Osteocyte (in vitro differentiated cells): ENCODE data around the gene CADPS. TPM values are rescaled to one million over a fixed set of nuclear protein-coding genes. Genes with fewer than 3 reads are reported as not detected.

Experiments
- DNase-seq: peaks from one replicate; pipeline ENCODE4 v3.0.0; 2021; ENCODE audit warnings: mixed read lengths; ENCODE audit not compliant: unreplicated experiment; ENCODE audit errors: extremely low spot score
- H3K27ac Mint-ChIP-seq: one replicate; pipeline ENCODE4 v1.8.0; 2021; ENCODE audit warnings: mild to moderate bottlenecking, mixed read lengths; ENCODE audit not compliant: unreplicated experiment
- H3K27me3 Mint-ChIP-seq: one replicate; pipeline ENCODE4 v1.8.0; 2021; ENCODE audit warnings: mixed read lengths; ENCODE audit not compliant: unreplicated experiment
- H3K36me3 Mint-ChIP-seq: one replicate; pipeline ENCODE4 v1.8.0; 2021; ENCODE audit warnings: mixed read lengths; ENCODE audit not compliant: unreplicated experiment
- H3K4me1 Mint-ChIP-seq: one replicate; pipeline ENCODE4 v1.8.0; 2021; ENCODE audit warnings: mixed read lengths; ENCODE audit not compliant: unreplicated experiment
- H3K4me3 Mint-ChIP-seq: one replicate; pipeline ENCODE4 v1.8.0; 2021; ENCODE audit warnings: mild to moderate bottlenecking, moderate library complexity, mixed read lengths; ENCODE audit not compliant: unreplicated experiment
- H3K9me3 Mint-ChIP-seq: one replicate; pipeline ENCODE4 v1.8.0; 2021; ENCODE audit warnings: mixed read lengths; ENCODE audit not compliant: unreplicated experiment
- CTCF ChIP-seq: fragments of 200-600 bp; sonication (generic); IDR thresholded peaks from 2 replicates; pipeline ENCODE4 v1.5.0; 2021; ENCODE audit warnings: antibody characterized with exemption, mild to moderate bottlenecking, moderate library complexity
- total RNA-seq: library from RNA; stranded (reverse); gene quantifications from 2 replicates; pipeline ENCODE4 v1.2.1, GENCODE V29; 2021

Gene CADPS
- total RNA-seq, 1 donor from 2014 or later = not detected

- no peaks in the 10 kb centered on the region for H3K9me3 Mint-ChIP-seq
- H3K27me3 Mint-ChIP-seq = no peaks in the 10 kb centered on the region
- no peak for TF ChIP-seq CTCF
- H3K4me3 Mint-ChIP-seq = no peak overlapping the region
- no peak overlapping the region for H3K27ac Mint-ChIP-seq
- DNase-seq = no peak
- H3K36me3 Mint-ChIP-seq = no peaks in the 10 kb centered on the region
- no peaks in the 10 kb centered on the region for H3K4me1 Mint-ChIP-seq
Measured at GRCh38 chr3:62859203-62859791, 15.9 kb downstream of the CADPS start.

GRCh38 chr3:62845996-62846395, 29.2 kb downstream of the CADPS start:
- Mint-ChIP-seq H3K27me3 (no peaks in the 10 kb centered on the region), H3K9me3 (peaks cover 12% of the 10 kb centered on the region), H3K4me3 (no peak overlapping the region), H3K27ac (no peak overlapping the region), H3K36me3 (no peaks in the 10 kb centered on the region), H3K4me1 (no peaks in the 10 kb centered on the region)
- TF ChIP-seq CTCF = no peak
- DNase-seq = no peak

GRCh38 chr3:62843508-62843907, 31.7 kb downstream of the CADPS start:
- Mint-ChIP-seq H3K9me3 (peaks cover 12% of the 10 kb centered on the region), H3K27me3 (no peaks in the 10 kb centered on the region), H3K4me1 (no peaks in the 10 kb centered on the region), H3K36me3 (no peaks in the 10 kb centered on the region), H3K27ac (no peak overlapping the region), H3K4me3 (no peak overlapping the region)
- TF ChIP-seq CTCF = no peak
- no peak for DNase-seq

- Mint-ChIP-seq H3K4me1 (no peaks in the 10 kb centered on the region), H3K36me3 (no peaks in the 10 kb centered on the region), H3K9me3 (peaks cover 5% of the 10 kb centered on the region), H3K4me3 (no peak overlapping the region), H3K27me3 (no peaks in the 10 kb centered on the region), H3K27ac (no peak overlapping the region)
- TF ChIP-seq CTCF = no peak
- DNase-seq = no peak
Measured at GRCh38 chr3:62839748-62840147, 35.5 kb downstream of the CADPS start.

GRCh38 chr3:62837145-62837787, 38.0 kb downstream of the CADPS start:
- H3K9me3 Mint-ChIP-seq = no peaks in the 10 kb centered on the region
- no peaks in the 10 kb centered on the region for H3K36me3 Mint-ChIP-seq
- TF ChIP-seq CTCF = no peak
- no peak overlapping the region for H3K4me3 Mint-ChIP-seq
- H3K27ac Mint-ChIP-seq = no peak overlapping the region
- no peak for DNase-seq
- H3K27me3 Mint-ChIP-seq = no peaks in the 10 kb centered on the region
- no peaks in the 10 kb centered on the region for H3K4me1 Mint-ChIP-seq
